ENCODE measurements around the gene DSCAM. TPM values are rescaled to one million over a fixed set of nuclear protein-coding genes. Genes with fewer than 3 reads are reported as not detected.

DSCAM gene
- polyA plus RNA-seq, 3 donors: not detected

DNA sequence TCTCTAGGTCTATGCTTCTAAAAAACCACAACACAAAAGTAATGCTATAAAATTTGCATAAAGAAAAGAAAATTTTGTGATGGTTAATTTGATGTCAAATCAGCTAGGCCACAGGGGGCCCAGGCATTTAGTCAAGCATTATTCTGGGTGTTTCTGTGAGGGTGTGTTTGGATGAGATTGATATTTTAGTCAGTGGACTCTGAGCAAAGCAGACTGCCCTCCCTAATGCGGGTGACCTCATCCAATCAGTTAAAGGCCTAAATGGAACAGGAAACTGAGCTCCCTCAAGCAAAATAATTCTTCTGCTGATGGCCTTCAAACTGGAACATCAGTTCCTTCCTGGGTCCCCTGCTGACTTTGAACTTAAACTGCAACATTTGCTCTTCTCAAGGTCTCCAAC, 358.0 kb downstream of the DSCAM start:
- no peak overlapping the region for H3K4me3 ChIP-seq (replicated peaks in 1 of 3; ENCODE audit: low read depth in 2 of 3, low read length in 3 of 3)

DNA sequence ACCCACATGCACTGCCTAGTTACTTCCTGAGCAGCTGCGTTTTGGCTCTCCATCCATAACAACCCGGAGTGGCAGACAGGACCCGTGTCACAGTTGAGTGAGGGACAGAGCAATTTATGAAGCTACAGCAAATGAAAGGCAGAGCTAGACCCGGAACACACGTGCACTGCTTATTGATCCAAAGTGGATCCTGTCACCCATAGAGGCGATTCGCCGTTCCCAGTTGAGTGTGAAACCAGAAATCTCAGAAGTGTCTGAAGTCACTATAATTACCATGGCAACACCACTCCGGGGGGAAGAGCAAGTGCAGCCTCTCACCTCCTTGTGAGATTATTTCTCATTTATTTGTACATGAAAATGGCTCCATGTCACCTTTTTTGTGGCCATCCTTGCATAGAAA, 365.2 kb downstream of the DSCAM start:
- Mint-ChIP-seq H3K27ac (no peak overlapping the region), H3K9me3 (peaks cover 0 to 6% (median 5%) of the 10 kb centered on the region in 7 donors), H3K36me3 (no peaks in the 10 kb centered on the region), H3K27me3 (ENCODE audit: low read depth in 3 of 3) (peaks cover 0 to 4% (median 4%) of the 10 kb centered on the region in 3 donors), H3K4me1 (no peaks in the 10 kb centered on the region), H3K4me3 (no peak overlapping the region)
- 95% methylated on average over 8 of the region's 9 CpGs for WGBS (ENCODE audit: insufficient coverage)
- Histone ChIP-seq H3K4me3 (replicated peaks in 1 of 3; ENCODE audit: low read depth in 2 of 3, low read length in 3 of 3) (no peak overlapping the region), H3K36me3 (replicated peaks in 1 of 2; ENCODE audit: control insufficient read depth in 1 of 2, insufficient read depth in 2 of 2, low read length in 2 of 2) (no peaks in the 10 kb centered on the region), H4K20me1 (ENCODE audit: insufficient read depth, low read length) (no peaks in the 10 kb centered on the region), H3K9ac (ENCODE audit: insufficient read depth, low read length, poor library complexity, severe bottlenecking) (no peak overlapping the region), H3K4me1 (ENCODE audit: control insufficient read depth in 1 of 2, insufficient read depth in 2 of 2, low read length in 2 of 2) (no peaks in the 10 kb centered on the region), H3K4me2 (replicated peaks; ENCODE audit: extremely low read depth, low read length, poor library complexity, severe bottlenecking) (no peak overlapping the region), H3K9me3 (replicated peaks in 1 of 2; ENCODE audit: control insufficient read depth in 1 of 2, insufficient read depth in 1 of 2, low read length in 2 of 2) (no peaks in the 10 kb centered on the region), H2AFZ (ENCODE audit: insufficient read depth, low read depth, low read length, poor library complexity, severe bottlenecking) (no peak overlapping the region), H3K27ac (ENCODE audit: low read depth in 1 of 2, low read length in 2 of 2) (no peak overlapping the region), H3K27me3 (ENCODE audit: control insufficient read depth in 2 of 2, insufficient read depth in 2 of 2, low read length in 2 of 2) (no peaks in the 10 kb centered on the region), H3K79me2 (ENCODE audit: insufficient read depth, low read length) (no peaks in the 10 kb centered on the region)
- no peak for DNase-seq
- TF ChIP-seq, protein P1, sequence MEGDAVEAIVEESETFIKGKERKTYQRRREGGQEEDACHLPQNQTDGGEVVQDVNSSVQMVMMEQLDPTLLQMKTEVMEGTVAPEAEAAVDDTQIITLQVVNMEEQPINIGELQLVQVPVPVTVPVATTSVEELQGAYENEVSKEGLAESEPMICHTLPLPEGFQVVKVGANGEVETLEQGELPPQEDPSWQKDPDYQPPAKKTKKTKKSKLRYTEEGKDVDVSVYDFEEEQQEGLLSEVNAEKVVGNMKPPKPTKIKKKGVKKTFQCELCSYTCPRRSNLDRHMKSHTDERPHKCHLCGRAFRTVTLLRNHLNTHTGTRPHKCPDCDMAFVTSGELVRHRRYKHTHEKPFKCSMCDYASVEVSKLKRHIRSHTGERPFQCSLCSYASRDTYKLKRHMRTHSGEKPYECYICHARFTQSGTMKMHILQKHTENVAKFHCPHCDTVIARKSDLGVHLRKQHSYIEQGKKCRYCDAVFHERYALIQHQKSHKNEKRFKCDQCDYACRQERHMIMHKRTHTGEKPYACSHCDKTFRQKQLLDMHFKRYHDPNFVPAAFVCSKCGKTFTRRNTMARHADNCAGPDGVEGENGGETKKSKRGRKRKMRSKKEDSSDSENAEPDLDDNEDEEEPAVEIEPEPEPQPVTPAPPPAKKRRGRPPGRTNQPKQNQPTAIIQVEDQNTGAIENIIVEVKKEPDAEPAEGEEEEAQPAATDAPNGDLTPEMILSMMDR (IDR thresholded peaks at IDR 0.05): no peak
- intact Hi-C loops (cut with micrococcal nuclease): no loop called here

More for the DNA sequence above, 358.0 kb downstream of the DSCAM start:
- H3K36me3 Mint-ChIP-seq: no peaks in the 10 kb centered on the region
- Histone ChIP-seq H3K27me3 (ENCODE audit: control insufficient read depth in 2 of 2, insufficient read depth in 2 of 2, low read length in 2 of 2) (no peaks in the 10 kb centered on the region), H3K4me2 (replicated peaks; ENCODE audit: extremely low read depth, low read length, poor library complexity, severe bottlenecking) (no peak overlapping the region), H2AFZ (ENCODE audit: insufficient read depth, low read depth, low read length, poor library complexity, severe bottlenecking) (no peak overlapping the region), H3K4me1 (ENCODE audit: control insufficient read depth in 1 of 2, insufficient read depth in 2 of 2, low read length in 2 of 2) (no peaks in the 10 kb centered on the region), H4K20me1 (ENCODE audit: insufficient read depth, low read length) (no peaks in the 10 kb centered on the region), H3K36me3 (replicated peaks in 1 of 2; ENCODE audit: control insufficient read depth in 1 of 2, insufficient read depth in 2 of 2, low read length in 2 of 2) (no peaks in the 10 kb centered on the region), H3K9ac (ENCODE audit: insufficient read depth, low read length, poor library complexity, severe bottlenecking) (no peak overlapping the region), H3K27ac (ENCODE audit: low read depth in 1 of 2, low read length in 2 of 2) (no peak overlapping the region), H3K79me2 (ENCODE audit: insufficient read depth, low read length) (no peaks in the 10 kb centered on the region), H3K9me3 (replicated peaks in 1 of 2; ENCODE audit: control insufficient read depth in 1 of 2, insufficient read depth in 1 of 2, low read length in 2 of 2) (peaks cover 7 to 14% of the 10 kb centered on the region in 2 donors)
- H3K27me3 Mint-ChIP-seq (ENCODE audit: low read depth in 3 of 3): peaks cover 0 to 9% (median 4%) of the 10 kb centered on the region in 3 donors
- no peak for DNase-seq
- intact Hi-C loops (cut with micrococcal nuclease): no loop called here
- H3K4me1 Mint-ChIP-seq: no peaks in the 10 kb centered on the region
- TF ChIP-seq, protein P1 (IDR thresholded peaks at IDR 0.05): no peak
- peaks cover 10 to 16% (median 14%) of the 10 kb centered on the region in 7 donors for H3K9me3 Mint-ChIP-seq
- WGBS (ENCODE audit: insufficient coverage): 38% methylated on average over 1 of the region's 1 CpG
- H3K27ac Mint-ChIP-seq: no peak overlapping the region
- no peak overlapping the region for H3K4me3 Mint-ChIP-seq
